Measurements from ENCODE around the gene AAK1.

AAK1 gene

GRCh38 chr2:69495861-69496260 is 147.7 kb downstream of the AAK1 start:
- DNase-seq: no peak

- DNase-seq: no peak
Measured at GRCh38 chr2:69495008-69495407, 148.5 kb downstream of the AAK1 start.

- no peak for DNase-seq
Measured at GRCh38 chr2:69494126-69494525, 149.4 kb downstream of the AAK1 start.

GRCh38 chr2:69493268-69493667 is 150.3 kb downstream of the AAK1 start:
- DNase-seq: peak in 51 of 58 donors; percentile 11 to 76 (median 39)

- no peak for DNase-seq
Measured at GRCh38 chr2:69491864-69492263, 151.7 kb downstream of the AAK1 start.

DNA sequence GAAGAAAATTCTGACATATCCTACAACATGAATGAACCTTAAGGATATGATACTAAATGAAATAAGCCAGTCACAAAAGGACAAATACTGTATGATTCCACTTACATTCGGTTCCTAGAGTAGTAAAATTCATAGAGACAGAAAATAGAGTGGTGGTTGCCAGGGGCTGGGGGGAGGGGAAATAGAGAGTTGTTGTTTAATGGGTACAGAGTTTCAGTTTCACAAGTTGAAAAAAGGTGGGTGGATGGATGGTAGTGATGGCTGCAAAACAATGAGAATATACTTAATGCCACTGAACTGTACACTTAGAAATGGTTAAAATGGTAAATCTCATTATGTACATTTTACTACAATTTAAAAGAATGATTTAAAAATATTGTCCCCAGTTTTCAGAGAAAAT is 153.1 kb downstream of the AAK1 start:
- no peak for DNase-seq

- DNase-seq: no peak
Measured at GRCh38 chr2:69489793-69490192, 153.7 kb downstream of the AAK1 start.

GRCh38 chr2:69483696-69484095 is 159.8 kb downstream of the AAK1 start:
- DNase-seq: no peak

DNA sequence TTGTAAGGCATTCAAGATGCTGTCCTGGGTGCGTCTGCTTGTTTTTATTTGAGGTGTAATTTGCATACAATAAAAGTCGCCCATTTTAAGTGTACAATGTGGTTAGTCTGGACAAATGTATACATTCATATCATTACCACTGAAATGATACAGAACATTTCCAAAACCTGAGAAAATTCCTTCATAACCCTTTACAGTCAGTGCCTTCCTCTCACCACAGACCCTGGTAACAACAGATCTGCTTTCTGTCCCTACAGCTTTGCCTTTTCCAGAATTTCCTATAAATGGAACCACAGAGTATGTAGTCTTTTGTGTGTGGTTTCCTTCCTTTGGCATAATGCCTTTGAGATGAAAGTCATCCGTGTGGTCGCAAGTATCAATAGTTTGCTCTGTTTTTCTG is 160.5 kb downstream of the AAK1 start:
- no peak for DNase-seq

GRCh38 chr2:69482471-69482870 is 161.1 kb downstream of the AAK1 start:
- DNase-seq: no peak

DNA sequence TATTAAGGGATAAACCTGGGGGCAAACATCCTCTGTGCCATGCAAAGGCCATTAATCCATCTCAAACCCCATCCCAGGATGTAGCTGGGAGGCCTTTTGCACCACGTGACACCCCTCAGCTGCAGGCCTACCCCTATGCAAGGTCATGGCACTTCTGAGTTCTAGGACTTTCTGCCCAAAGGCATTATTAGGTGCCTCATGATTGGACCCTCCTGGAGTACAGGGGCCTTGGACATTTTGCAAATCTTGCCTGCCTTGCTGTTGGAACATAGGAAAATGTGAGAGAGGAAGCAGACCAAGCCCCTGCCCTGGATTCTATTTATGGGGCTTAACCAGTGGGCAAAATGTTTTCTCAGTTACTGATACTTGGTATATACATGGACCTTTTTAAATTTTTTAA is 162.1 kb downstream of the AAK1 start:
- DNase-seq: no peak

DNA sequence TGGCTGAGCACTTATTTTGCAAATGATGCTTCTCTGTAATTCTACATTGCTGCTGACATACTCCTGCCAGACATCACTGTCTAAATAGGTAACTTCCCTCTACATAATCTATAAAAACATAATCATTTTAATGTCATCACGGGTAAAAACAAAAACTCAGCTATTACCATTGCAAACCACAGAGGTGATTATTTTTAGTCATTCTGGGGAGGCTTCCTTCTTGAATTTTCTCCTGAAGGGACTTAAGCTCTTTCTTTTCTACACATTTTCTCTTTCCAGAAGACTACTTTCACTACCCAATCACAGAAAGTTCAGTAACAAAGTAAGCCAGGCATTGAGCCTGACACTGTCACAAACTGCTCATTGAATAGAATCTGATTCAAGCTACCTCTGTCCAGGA is 165.9 kb downstream of the AAK1 start:
- no peak for DNase-seq

- DNase-seq: no peak
Measured at GRCh38 chr2:69474688-69475087, 168.9 kb downstream of the AAK1 start.

GRCh38 chr2:69471793-69472192 is 171.7 kb downstream of the AAK1 start:
- no peak for DNase-seq

DNA sequence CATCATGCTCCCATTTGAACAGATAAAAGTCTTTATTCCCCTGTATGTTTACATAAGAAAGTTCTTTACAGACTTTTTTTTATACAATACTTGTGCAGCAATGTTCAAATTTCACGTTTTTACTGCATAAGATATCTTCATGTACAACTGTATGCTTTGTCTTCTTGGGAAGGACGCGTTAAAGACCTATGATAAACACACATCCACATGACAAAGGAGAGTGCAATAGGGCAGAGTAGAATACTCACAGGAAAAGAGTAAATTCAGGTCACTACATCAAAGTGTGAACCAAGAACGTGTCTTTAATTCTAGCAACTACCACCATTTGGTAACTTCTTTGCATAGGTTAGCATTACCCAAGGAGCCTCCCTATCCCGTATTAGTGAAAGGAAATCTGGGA is 172.6 kb downstream of the AAK1 start:
- DNase-seq: no peak

DNA sequence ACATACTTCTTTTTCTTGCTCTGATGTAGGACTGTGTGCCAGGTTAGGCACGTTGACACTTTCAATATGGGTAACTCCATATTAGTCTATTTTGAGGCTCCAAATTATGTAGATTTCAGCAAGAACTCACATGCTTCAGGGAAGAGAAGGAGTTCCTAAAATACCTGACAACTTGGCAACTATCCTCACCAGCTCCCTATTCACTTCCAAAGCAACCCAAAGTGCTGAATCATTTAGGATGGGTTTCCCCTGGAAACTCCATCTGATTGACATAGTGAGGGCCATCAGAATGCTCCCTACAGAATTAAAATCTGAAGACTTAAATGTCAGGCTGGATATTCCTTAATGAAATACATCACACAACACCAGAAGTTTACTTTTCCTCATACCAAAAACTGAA is 173.8 kb downstream of the AAK1 start:
- DNase-seq: no peak

DNA sequence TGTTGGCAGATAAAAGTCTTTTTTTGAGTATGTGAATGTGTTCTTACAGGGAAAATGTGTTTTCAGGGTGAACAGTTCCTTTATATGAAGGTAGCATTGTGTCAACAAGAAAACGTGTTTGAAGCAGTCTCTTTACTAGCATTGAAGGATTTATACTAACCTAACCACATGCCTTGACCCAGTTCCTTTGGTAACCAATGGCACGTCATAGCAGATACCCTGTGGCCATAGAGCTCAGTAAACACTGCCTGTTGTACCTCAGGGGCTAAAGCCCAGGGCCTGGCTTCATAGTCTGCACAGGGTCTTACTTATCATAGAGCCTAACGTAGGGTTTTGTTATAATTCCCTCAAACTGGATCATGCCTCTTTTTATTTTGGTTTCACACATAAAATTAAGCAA is 174.2 kb downstream of the AAK1 start:
- no peak for DNase-seq

GRCh38 chr2:69466728-69467127 is 176.8 kb downstream of the AAK1 start:
- DNase-seq: peak in 4 of 58 donors; percentile 2 to 15 (median 6)

DNA sequence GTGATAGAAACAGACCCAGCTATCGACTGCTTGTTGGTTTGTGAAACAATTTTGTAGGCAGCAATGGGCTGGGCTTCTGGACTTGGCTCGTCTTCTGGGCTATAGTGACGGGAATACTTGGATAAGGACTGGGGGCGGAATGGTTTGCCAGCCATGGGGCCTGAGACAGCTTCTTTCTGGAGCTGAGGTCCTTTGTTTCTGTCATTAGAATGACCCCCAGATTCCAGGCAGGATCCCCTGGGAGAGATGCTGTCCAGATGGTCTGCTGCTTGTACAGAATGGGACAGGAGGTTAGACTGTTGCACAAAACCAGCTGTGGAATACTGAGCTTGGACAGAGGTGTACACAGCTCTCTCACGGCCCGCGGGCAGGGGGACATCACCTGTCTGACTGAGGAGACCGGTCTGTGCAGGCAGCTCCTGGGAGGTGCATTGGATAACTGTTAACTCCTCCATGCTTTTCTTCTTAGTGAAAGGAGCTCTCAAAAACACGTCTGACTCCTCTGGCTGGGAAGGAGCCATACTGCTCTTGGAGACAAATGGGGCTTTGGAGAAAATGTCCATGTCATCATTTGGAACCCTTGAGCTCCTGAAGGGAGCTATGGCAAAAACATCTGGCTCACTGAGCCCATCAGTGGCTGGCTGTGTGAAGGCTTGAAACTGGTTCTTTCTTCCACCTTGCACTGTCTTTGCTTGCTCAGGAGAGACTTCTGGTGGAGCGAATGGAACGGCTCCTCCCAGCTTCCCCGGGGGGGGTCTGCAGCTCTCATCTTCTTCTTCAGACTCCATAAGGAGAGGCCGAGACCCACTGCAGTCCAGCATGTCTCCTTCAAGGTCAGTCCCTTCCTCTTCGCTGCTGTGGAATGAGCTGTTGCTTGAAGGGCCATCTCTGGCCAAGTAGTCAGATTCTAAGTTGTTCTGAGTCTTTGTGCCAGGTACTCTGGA is 177.8 kb downstream of the AAK1 start:
- DNase-seq: no peak

- DNase-seq: peak in 11 of 58 donors; percentile 0 to 14 (median 6)
Measured at GRCh38 chr2:69464575-69464974, 179.0 kb downstream of the AAK1 start.

DNA sequence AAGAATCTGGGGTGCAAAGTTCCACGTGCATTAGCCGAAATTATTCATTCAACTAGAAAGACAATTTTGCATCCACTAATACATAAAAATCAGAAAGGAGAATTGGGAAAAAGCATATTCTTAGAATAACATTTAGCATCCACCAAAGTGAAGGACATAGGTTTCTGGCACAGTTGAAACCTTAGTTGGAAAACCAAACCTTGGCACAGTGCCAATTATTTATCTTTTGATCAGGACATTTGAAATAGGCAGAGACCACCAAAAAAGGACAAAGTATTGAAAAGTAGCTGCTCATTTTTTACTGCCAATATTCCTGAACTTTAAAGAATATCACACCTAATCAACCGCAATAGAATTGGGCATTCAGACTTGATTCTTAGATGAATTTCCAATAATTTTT is 180.8 kb downstream of the AAK1 start:
- DNase-seq: no peak

DNA sequence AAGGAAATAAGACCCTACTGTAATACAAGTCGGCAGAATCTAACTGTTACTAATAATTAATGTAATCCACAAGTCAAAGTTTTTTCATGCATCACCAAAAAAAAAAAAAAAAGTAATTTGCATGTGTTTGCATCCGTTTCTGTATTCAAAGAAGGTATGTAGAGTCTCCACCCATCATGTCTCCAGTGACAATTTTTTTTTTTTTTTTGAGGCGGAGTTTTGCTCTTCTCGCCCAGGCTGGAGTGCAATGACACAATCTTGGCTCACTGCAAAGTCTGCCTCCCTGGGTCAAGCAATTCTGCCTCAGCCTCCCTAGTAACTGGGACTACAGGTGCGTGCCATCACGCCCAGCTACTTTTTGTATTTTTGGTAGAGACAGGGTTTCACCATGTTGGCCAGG is 182.1 kb downstream of the AAK1 start:
- DNase-seq: no peak

DNA sequence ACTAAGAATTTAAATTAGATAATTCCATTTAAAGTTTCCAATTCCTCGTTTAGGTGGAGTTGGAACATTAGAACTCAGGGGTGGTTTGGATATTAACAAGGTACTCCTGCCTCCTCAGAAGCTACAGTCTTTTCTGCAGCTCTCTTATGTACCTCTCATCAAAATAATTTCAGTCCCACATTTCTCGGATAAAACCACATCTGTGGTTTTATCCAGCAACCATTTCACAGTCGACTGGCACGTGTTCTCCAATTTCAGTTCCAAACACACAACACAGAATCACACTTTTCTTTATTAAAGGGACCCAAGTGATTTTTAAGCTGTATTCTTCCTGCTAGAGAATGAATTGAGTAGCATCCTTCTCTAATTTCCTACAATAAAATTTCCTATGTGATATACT is 183.6 kb downstream of the AAK1 start:
- no peak for DNase-seq
